LNCaP clone FGC (cell line): Measurements from ENCODE around the gene SLC39A11.

ENCODE experiments used
- DNase-seq: peaks from one replicate; pipeline ENCODE4 v3.0.0-alpha.2; 2011; ENCODE audit warnings: low read depth
- H3K4me3 ChIP-seq: 2 replicates; pipeline ENCODE4 v1.5.1; 2011; ENCODE audit warnings: mild to moderate bottlenecking, low read depth, low read length, control low read depth
- CTCF ChIP-seq: IDR thresholded peaks from 2 replicates; pipeline ENCODE4 v1.5.1; 2012; ENCODE audit warnings: mild to moderate bottlenecking; ENCODE audit not compliant: control insufficient read depth, insufficient read depth; ENCODE audit errors: extremely low read depth

SLC39A11 gene

DNA sequence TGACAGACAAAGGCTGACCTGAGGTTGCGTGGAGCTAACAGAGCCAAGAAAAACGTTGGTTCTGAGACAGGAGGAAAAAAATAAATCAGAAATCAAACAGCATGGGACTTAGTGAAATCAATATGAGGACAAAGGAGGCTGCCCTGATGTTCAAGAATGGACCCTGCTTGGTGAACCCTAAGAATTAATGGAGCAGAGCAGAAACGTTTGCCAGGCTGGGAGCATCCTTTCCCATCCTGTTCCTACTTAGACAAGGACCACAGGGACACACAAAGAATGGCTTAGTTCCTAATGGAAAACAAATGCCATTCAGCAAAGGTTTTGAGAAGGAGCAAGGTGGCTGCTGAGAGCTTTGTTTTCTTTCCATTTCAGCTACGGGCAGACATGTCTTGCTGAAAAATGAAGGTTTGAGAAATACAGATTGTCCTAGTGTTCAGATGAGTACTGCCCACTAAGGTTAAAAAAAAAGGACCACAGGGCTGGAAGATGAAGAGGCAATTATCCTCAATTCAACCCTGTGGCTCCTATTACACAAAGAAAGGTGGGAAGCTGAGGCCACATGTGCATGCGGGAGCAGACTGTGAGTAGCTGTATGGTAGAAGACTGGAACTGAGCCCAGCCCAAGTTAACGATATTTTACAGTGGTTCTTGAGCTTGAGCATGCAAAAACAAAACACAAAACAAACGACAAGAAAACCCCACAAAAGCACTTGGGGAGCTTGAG is 230.1 kb downstream of the SLC39A11 start:
- no peak for TF ChIP-seq CTCF
- no peak for DNase-seq

DNA sequence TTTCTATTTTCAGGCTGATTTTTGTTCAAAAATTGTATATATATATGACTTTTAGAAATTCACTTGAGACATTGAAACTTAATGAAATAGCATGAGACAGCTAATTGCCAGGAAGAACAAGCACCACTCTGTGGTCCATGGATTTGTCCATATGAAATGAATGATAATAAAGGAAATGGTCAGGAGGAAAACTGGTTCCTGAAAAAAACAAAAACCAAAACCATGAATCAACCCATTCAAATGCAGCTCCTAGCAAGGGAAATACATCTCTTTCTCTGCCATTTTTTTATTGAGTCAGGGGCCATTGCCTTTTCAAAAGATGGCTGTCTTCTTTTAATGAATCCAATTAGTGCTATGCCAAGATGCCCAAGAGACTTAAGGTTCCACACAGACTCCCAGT is 230.7 kb downstream of the SLC39A11 start:
- no peak for DNase-seq
- no peak for TF ChIP-seq CTCF
- no peak overlapping the region for H3K4me3 ChIP-seq

More for the DNA sequence above, 230.1 kb downstream of the SLC39A11 start:
- no peak overlapping the region for H3K4me3 ChIP-seq

DNA sequence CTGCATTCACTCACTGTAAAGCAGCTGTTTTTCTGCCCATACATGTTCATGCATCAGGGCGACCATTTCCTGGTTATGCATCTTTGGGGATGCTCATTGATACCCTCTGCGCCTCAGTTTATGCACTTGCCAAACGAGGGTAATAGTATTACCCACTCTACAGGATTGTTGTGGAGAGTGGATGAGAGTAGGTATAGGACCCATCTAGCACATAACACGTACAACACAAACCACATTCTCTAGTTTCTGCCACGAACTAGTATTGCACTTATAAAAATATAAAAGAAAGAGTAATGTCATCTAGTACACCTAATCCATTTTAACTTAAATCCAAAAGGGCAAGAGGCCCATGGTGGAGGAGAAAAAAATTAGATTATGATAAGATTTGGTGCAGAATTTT is 231.7 kb downstream of the SLC39A11 start:
- no peak for DNase-seq
- H3K4me3 ChIP-seq: no peak overlapping the region
- no peak for TF ChIP-seq CTCF

DNA sequence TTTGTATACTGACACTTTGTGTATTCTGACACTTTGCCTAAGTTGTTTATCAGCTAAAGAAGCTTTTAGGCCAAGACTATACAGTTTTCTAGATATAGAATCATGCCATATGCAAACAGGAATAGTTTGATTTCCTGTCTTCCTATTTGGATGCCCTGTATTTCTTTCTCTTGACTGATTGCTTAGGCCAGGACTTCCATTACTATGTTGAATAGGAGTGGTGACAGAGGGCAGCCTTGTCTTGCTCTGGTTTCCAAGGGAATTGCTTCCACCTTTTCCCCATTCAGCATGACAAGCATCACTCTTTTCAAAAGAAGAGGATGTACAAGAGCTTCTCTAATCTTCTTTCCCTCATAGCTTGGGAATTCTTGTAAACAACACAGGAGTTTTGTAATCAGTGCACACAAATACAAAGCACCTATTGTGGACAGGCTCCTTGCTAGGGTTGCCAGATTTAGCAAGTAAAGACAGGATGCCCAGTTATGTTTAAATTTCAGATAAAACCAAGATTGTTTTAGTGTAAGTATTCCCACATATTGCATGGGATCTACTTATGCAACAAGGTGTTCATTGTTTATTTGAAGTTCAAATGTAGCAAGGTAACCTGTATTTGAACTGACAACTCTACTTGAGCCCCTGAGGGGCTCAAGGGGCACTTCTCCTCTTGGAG is 233.5 kb downstream of the SLC39A11 start:
- no peak for TF ChIP-seq CTCF
- DNase-seq: no peak
- H3K4me3 ChIP-seq: no peak overlapping the region

- H3K4me3 ChIP-seq: no peak overlapping the region
- TF ChIP-seq CTCF: no peak
- DNase-seq: no peak
Measured at GRCh38 chr17:72853440-72854415, 238.8 kb downstream of the SLC39A11 start.

GRCh38 chr17:72852277-72852938 is 240.1 kb downstream of the SLC39A11 start:
- H3K4me3 ChIP-seq: no peak overlapping the region
- DNase-seq: no peak
- no peak for TF ChIP-seq CTCF
